Neural cell (in vitro differentiated cells): ENCODE results near the gene MALRD1. TPM values are rescaled to one million over a fixed set of nuclear protein-coding genes. Genes with fewer than 3 reads are reported as not detected.

Experiments
- H2AFZ ChIP-seq: fragments of 200-600, 300-800 bp; sonication (generic), shearing (Covaris generic); 2 replicates; pipeline ENCODE4 v1.6.0; 2014; ENCODE audit warnings: low read depth, mild to moderate bottlenecking, antibody characterized with exemption, low read length, moderate library complexity
- H3F3A ChIP-seq: fragments of 200-600 bp; shearing (Covaris generic); 2 replicates; pipeline ENCODE4 v1.6.1; 2016; ENCODE audit warnings: mild to moderate bottlenecking, moderate library complexity, mixed read lengths, antibody characterized with exemption, low read length; ENCODE audit not compliant: insufficient read depth, poor library complexity, severe bottlenecking
- H3K27ac ChIP-seq: fragments of 200-600, 300-800 bp; sonication (generic), shearing (Covaris generic); 2 replicates; pipeline ENCODE4 v1.5.1; 2014; ENCODE audit warnings: mild to moderate bottlenecking, low read length, moderate library complexity
- H3K27me3 ChIP-seq: fragments of 300-800, 200-600 bp; sonication (generic), shearing (Covaris generic); 2 replicates; pipeline ENCODE4 v1.6.0; 2014; ENCODE audit warnings: mild to moderate bottlenecking, low read depth, low read length, moderate library complexity; ENCODE audit not compliant: insufficient read depth
- H3K36me3 ChIP-seq: fragments of 300-800, 200-600 bp; sonication (generic), shearing (Covaris generic); 2 replicates; pipeline ENCODE4 v1.5.1; 2014; ENCODE audit warnings: mild to moderate bottlenecking, antibody characterized with exemption, low read length, moderate library complexity; ENCODE audit not compliant: insufficient read depth
- H3K4me2 ChIP-seq: fragments of 300-800, 200-600 bp; sonication (generic), shearing (Covaris generic); 2 replicates; pipeline ENCODE4 v1.6.0; 2014; ENCODE audit warnings: mild to moderate bottlenecking, low read length
- H3K4me3 ChIP-seq: fragments of 300-800, 200-600 bp; sonication (generic), shearing (Covaris generic); 2 replicates; pipeline ENCODE4 v1.5.1; 2014; ENCODE audit warnings: mild to moderate bottlenecking, low read length, moderate library complexity
- H3K79me2 ChIP-seq: fragments of 200-600 bp; shearing (Covaris generic); replicated peaks from 2 replicates; pipeline ENCODE4 v1.6.0; 2014; ENCODE audit warnings: mild to moderate bottlenecking, low read length, moderate library complexity; ENCODE audit not compliant: insufficient read depth
- H3K9ac ChIP-seq: fragments of 300-800, 200-600 bp; sonication (generic), shearing (Covaris generic); 2 replicates; pipeline ENCODE4 v1.6.1; 2016; ENCODE audit warnings: mild to moderate bottlenecking, low read length, mixed read lengths
- H3K9me2 ChIP-seq: fragments of 200-600 bp; shearing (Covaris generic); 2 replicates; pipeline ENCODE4 v1.6.1; 2016; ENCODE audit warnings: mild to moderate bottlenecking, low read length, mixed read lengths; ENCODE audit not compliant: insufficient read depth
- H3K9me3 ChIP-seq: fragments of 200-600, 300-800 bp; sonication (generic), shearing (Covaris generic); 2 replicates; pipeline ENCODE4 v1.6.1; 2016; ENCODE audit warnings: mild to moderate bottlenecking, mixed run types, low read length, moderate library complexity, mixed read lengths
- H4K20me1 ChIP-seq: fragments of 200-600 bp; shearing (Covaris generic); 2 replicates; pipeline ENCODE4 v1.6.1; 2016; ENCODE audit warnings: mild to moderate bottlenecking, mixed run types; ENCODE audit not compliant: insufficient read depth
- CTCF ChIP-seq: fragments of 450-650 bp; IDR thresholded peaks from 2 replicates; pipeline ENCODE4 v1.5.1; 2014; ENCODE audit warnings: antibody characterized with exemption, mild to moderate bottlenecking, moderate library complexity; ENCODE audit not compliant: poor library complexity, severe bottlenecking
- EP300 ChIP-seq: fragments of 450-650 bp; conservative IDR thresholded peaks from 2 replicates; pipeline ENCODE4 v1.6.1; 2014; ENCODE audit warnings: antibody characterized with exemption, mild to moderate bottlenecking, moderate library complexity; ENCODE audit not compliant: poor library complexity, severe bottlenecking
- EZH2 ChIP-seq: fragments of 200-600, 300-800 bp; shearing (Covaris generic), sonication (generic); IDR thresholded peaks from 2 replicates; pipeline ENCODE4 v1.6.1; 2014; ENCODE audit warnings: antibody characterized with exemption, low read length, borderline replicate concordance, mild to moderate bottlenecking; ENCODE audit not compliant: insufficient read depth, poor library complexity, severe bottlenecking
- MXI1 ChIP-seq: fragments of 450-650 bp; conservative IDR thresholded peaks from 2 replicates; pipeline ENCODE4 v1.6.1; 2014; ENCODE audit warnings: antibody characterized with exemption, mild to moderate bottlenecking; ENCODE audit not compliant: poor library complexity, severe bottlenecking
- POLR2AphosphoS5 ChIP-seq: IDR thresholded peaks from 2 replicates; pipeline ENCODE4 v1.6.1; 2012
- RAD21 ChIP-seq: fragments of 450-650 bp; conservative IDR thresholded peaks from 2 replicates; pipeline ENCODE4 v1.6.1; 2014; ENCODE audit warnings: antibody characterized with exemption, mild to moderate bottlenecking, moderate library complexity
- REST ChIP-seq: IDR thresholded peaks from 2 replicates; pipeline ENCODE4 v1.6.1; 2012; ENCODE audit warnings: borderline replicate concordance
- SMC3 ChIP-seq: fragments of 450-650 bp; conservative IDR thresholded peaks from 2 replicates; pipeline ENCODE4 v1.6.1; 2014; ENCODE audit warnings: antibody characterized with exemption, mild to moderate bottlenecking, moderate library complexity; ENCODE audit not compliant: poor library complexity
- TAF1 ChIP-seq: IDR thresholded peaks from 2 replicates; pipeline ENCODE4 v1.6.1; 2012; ENCODE audit warnings: low read depth
- polyA plus RNA-seq: library from polyadenylated mRNA; depleted of rRNA; stranded (reverse); fragments of >200 nt; gene quantifications from 2 replicates; pipeline ENCODE4 v1.2.3, GENCODE V29; 2014

MALRD1 gene
- polyA plus RNA-seq, 1 donor from 2014 or later, result 0.21 TPM

DNA sequence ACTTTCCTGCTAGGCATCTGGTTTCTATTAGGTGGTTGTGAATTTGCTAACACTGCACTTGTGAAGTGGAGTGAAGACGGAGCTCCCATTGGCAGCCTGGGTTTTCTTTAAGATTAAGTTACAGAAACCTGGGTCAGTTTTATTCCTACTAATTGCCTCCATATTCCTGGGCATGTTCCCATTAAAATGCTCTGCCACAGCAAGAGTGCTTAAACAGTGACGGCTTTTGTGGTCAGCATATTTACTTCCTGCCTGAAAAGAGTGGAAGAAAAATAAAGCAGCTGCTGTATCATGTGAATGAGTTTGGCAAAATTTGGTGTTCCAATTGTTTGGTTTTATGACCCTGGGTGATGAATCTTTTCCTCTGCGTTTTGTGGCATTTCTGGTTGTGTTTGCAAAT lies 670.7 kb downstream of the MALRD1 start:
- Histone ChIP-seq H3K4me3 (no peak overlapping the region), H3K27me3 (no peaks in the 10 kb centered on the region), H3K36me3 (no peaks in the 10 kb centered on the region), H3K4me2 (no peak overlapping the region), H3F3A (no peaks in the 10 kb centered on the region), H3K9me2 (no peaks in the 10 kb centered on the region), H4K20me1 (no peaks in the 10 kb centered on the region), H3K79me2 (no peaks in the 10 kb centered on the region), H3K9me3 (no peaks in the 10 kb centered on the region), H3K9ac (no peak overlapping the region), H2AFZ (no peak overlapping the region), H3K27ac (no peak overlapping the region)
- TF ChIP-seq MXI1 (no peak), REST (no peak), RAD21 (no peak), EP300 (no peak), POLR2AphosphoS5 (no peak)

DNA sequence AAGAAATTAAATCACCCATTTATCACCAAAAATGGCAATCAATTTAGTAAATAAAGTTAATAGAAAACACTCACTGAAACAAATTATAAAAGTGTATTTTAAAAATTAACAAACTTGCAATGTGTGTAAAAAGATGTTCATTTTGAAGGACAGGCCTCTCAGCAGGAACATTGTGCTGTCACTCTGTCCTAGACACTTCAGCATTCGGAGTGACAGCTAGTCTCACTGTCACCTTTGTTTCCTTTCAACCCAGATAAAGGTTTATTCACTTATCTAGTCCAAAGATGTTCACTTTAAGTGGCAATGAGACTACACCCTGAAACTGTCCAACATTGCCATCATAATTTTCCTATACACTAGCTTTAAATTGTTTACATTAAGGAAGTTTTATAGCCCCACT lies 675.7 kb downstream of the MALRD1 start:
- TF ChIP-seq EZH2 (no peak), REST (no peak), RAD21 (no peak), EP300 (peak; percentile 98), CTCF (no peak), TAF1 (no peak), SMC3 (no peak), POLR2AphosphoS5 (peak; percentile 81), MXI1 (no peak)
- Histone ChIP-seq H3K36me3 (no peaks in the 10 kb centered on the region), H3K9ac (no peak overlapping the region), H2AFZ (no peak overlapping the region), H3K4me2 (no peak overlapping the region), H3K27me3 (no peaks in the 10 kb centered on the region), H3F3A (no peaks in the 10 kb centered on the region), H3K9me3 (no peaks in the 10 kb centered on the region), H4K20me1 (no peaks in the 10 kb centered on the region), H3K27ac (no peak overlapping the region), H3K79me2 (no peaks in the 10 kb centered on the region), H3K4me3 (no peak overlapping the region), H3K9me2 (no peaks in the 10 kb centered on the region)
